Neural cell (in vitro differentiated cells): ENCODE measurements around the gene RIPOR1. TPM values are rescaled to one million over a fixed set of nuclear protein-coding genes. Genes with fewer than 3 reads are reported as not detected.

Experiments
- polyA plus RNA-seq: library from polyadenylated mRNA; depleted of rRNA; stranded (reverse); fragments of >200 nt; gene quantifications from 2 replicates; pipeline ENCODE4 v1.2.3, GENCODE V29; 2014
- small RNA-seq, 3 experiments: library from RNA; depleted of rRNA; stranded (forward); fragments of <200 nt; gene quantifications; one replicate each; pipeline ENCODE3, GENCODE V24; 2012

The RIPOR1 gene
- polyA plus RNA-seq, 1 donor from 2014 or later = 13.2 TPM

Small RNAs within 50 kb of the gene (small RNA-seq; reads per million reads assigned to genes)
- gene AC027682.3 = 0 reads per million in 3 experiments

Other genes with a start within 250 kb of the RIPOR1 start
- gene PLEKHG4, start 249.3 kb upstream of the RIPOR1 start, polyA plus RNA-seq = 0.28 and 1.3 TPM in 2 replicates
- 0.45 and 3.3 TPM in 2 replicates for gene KCTD19, start 202.1 kb upstream of the RIPOR1 start, polyA plus RNA-seq
- 0.44 and 1.6 TPM in 2 replicates for gene LRRC36, start 202.0 kb upstream of the RIPOR1 start, polyA plus RNA-seq
- 1.1 and 2.7 TPM in 2 replicates for gene TPPP3, start 135.3 kb upstream of the RIPOR1 start, polyA plus RNA-seq
- 1.7 TPM in 1 of 2 replicates, not detected in the other for gene ZDHHC1, start 112.4 kb upstream of the RIPOR1 start, polyA plus RNA-seq
- gene HSD11B2, start 97.7 kb upstream of the RIPOR1 start, polyA plus RNA-seq = 0.24 and 2.8 TPM in 2 replicates
- gene ATP6V0D1, start 47.7 kb upstream of the RIPOR1 start, polyA plus RNA-seq = 188 and 195 TPM in 2 replicates
- gene AGRP, start 45.3 kb upstream of the RIPOR1 start, polyA plus RNA-seq = not detected in 2 replicates
- 40.4 and 42.8 TPM in 2 replicates for gene CTCF, start 33.7 kb downstream of the RIPOR1 start, polyA plus RNA-seq
- 1.8 and 7.1 TPM in 2 replicates for gene CARMIL2, start 116.3 kb downstream of the RIPOR1 start, polyA plus RNA-seq
- 98.6 and 108 TPM in 2 replicates for gene ACD, start 131.4 kb downstream of the RIPOR1 start, polyA plus RNA-seq
- gene PARD6A, start 132.1 kb downstream of the RIPOR1 start, polyA plus RNA-seq = 34.2 and 34.8 TPM in 2 replicates
- gene ENKD1, start 137.9 kb downstream of the RIPOR1 start, polyA plus RNA-seq = 29.9 and 36.6 TPM in 2 replicates
- gene C16orf86, start 138.0 kb downstream of the RIPOR1 start, polyA plus RNA-seq = 1.4 and 2.4 TPM in 2 replicates
- gene GFOD2, start 190.5 kb downstream of the RIPOR1 start, polyA plus RNA-seq = 88.4 and 106 TPM in 2 replicates